Stimulated activated CD8-positive, alpha-beta memory T cell treated with anti-CD3 and anti-CD28 coated beads, Interleukin-2, amount 100 ng/mL, for 1 hour (primary cell): ENCODE measurements around the gene WDR6.

ENCODE experiments used
- DNase-seq, 2 donors: peaks; one replicate each; pipeline ENCODE4 v3.0.0-alpha.2; 2020; ENCODE audit warnings: low read depth in 2 of 2

WDR6 gene

DNA sequence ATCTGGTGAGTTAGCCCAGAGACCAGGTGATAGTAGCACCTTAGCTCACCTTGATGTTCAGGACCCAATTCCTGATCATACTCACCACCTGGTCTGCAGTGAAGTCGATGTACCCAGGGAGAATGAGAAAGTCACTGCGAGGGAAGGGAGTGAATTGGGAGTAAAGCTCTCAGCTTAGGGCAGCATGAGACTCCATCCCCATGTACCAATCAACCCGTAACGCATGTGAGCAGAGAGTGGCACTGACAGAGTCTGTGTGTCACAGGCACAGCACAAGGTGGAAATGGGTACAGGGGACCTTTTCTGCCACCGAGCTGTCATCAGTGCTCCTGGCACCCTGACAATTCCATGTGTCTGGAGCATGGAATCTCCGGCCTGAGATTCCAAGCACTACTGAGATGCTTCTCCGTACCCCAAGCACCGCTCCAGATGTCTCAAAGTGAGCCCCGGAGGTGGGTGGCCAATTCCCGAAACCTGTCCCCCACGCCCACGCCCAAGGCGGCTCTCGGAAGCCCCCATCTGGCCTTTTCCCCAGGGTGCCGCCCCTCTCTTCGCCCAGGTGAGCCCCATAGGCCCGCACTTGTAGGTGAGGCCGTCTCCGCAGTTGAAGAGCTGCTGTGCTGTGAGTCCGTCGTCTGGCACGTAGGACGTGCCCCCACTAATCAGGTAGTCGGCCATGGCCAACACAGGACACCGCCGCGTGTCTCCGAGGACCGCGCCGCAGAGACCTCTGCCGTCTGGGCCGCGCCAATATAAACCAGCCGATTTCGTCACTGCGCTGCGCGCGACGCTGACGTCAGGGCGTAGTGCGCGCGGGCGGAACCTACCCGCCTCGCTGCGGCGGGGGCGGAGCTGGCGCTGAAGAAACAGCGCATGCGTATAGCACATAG is 21.7 kb downstream of the WDR6 start, which contains the start of gene IMPDH2:
Gene IMPDH2, minus strand, starts transcription at position 726 of the 890 bp plus-strand sequence. Its CDS starts 48 bp downstream, at position 678.
- peak; percentile 86 to 87 for DNase-seq

DNA sequence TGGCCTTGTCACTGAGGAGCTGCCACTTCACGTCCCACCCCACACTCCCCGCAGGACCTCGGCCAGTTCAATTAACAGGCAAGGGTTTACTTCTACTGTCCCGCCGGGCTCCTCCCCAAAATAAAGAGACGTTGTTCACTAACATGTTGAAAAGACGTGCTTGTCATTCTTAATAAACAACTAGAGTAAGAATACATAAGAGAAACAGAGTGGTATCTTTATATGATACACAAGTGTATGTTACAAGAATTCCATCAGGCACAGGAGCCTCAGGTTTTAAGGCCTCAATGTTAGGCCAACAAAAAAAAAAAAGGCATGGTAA is 22.3 kb downstream of the WDR6 start:
- no peak for DNase-seq

DNA sequence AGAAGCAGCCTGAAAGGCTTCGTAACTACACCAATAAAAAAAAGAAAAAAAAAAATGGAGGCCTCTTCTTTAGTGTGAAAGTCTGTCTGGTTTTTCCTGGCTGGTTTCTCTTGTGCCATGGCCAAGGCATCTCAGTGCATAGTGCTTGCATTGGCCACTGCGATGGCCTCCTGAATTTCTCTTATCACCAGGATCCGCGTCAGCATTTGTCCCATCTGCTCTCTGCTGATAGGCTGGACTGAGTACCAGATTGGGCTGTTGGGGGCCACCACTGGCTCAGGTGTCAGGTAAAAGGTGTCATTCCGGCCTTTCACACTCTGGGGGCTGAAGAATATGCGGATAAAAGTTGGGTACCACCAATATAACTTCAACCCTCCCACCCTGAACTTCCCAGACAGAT is 23.1 kb downstream of the WDR6 start:
- no peak for DNase-seq

DNA sequence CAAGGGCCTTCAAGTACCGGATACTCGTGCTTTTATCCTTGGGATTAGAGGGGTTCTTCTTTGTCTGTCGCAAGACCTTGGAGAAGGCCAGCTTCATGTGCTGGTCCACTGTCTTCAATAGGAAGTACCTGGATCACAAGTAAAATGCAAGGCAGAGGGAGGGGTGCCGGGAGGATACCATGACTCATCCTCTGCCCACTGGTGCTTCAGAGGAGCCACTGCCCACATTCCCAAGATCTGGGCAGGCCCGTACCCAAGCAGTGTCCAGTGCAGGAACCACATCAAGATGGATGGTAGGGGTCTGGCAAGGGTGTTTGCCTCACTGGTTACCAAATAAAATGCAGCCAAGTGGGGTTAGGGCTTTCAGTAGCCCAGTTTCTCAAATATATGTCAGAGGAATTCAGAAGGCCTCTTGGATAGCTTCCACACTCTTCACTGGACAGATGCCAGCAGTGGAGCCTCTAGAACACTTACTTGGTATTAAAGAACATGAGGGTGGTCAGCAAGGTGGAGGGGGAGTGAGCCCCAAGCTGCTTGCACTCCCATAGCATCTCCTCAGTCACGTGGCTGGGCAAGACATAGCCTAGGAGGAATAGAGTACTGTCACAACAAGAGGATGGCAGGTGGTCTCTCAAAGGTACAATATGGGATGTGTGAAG is 25.6 kb downstream of the WDR6 start:
- DNase-seq: no peak

DNA sequence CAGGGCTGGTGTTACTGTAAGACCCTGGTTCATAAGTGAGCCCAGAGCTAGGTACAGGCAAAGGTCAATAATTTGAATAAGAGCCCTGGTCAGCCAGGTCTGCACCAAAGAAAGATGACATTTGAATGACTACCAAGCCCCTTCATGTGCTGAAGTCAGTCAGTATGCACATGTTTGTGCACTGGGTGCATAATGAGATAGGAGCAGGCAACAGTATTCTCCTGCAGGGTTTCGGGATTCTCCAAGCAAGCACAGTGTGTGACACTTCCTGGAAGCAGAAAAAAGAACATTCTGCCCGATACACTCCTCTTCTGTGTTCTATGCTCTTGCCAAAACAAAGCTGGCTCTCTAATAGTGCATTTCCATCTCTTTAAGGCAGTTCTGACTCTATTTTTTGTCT is 27.5 kb downstream of the WDR6 start:
- no peak for DNase-seq

DNA sequence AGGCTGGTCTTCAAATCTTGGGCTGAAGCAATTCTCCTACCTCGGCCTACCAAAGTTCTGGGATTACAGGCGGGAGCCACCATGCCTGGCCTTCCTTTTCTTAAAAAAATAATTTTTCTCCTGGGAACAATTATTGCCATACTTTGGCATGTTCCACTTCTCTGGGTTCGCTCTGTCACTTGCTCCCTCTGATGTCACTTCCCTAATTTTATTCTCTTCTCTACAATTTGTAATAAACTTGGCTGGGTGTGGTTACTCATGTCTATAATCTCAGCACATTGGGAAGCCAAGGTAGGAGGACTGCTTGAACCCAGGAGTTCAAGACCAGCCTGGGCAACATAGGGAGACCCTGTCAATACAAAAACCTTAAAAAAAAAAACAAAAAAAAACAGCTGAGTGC is 28.1 kb downstream of the WDR6 start:
- no peak for DNase-seq

DNA sequence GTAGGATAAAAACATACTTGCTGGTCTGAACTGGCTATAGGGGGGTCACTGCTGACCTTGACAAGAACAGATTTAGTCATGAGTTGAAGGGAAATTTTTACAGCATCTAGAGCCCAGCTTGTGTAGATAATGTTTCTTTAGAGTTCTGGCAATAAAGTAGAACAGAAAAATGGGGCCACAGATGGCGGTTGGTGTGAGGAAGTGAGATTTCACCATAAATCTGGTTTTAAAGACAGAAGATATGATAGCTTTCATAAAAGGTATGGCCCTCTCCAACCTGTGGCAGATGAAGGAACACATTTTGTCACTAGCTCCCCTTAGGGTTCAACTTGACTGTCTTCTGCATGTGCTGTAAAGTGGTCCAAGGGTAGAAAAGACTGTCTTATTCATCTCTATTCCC is 46.4 kb downstream of the WDR6 start:
- DNase-seq: no peak

DNA sequence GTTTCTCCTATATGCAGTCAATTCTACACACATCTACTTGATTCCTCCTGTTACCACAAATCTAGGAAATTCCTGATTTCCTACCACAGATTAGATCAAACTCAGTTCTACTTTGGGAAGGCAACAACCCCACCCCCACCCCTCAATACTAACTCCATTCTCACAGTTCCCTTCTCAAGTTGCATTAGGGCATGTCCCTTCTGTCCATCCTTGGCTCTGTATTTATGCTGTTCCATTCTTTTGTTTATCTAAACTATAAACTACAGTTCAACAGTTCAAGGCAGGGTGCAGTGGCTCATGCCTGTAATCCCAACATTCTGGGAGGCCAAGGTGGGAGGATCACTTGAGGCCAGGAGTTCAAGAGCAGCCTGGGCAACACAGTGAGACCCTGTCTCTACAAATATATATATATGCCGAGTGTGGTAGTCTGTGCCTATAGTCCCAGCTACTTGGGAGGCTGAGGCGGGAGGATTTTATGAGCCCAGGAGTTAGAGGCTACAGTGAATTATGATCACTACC is 47.2 kb downstream of the WDR6 start:
- no peak for DNase-seq

DNA sequence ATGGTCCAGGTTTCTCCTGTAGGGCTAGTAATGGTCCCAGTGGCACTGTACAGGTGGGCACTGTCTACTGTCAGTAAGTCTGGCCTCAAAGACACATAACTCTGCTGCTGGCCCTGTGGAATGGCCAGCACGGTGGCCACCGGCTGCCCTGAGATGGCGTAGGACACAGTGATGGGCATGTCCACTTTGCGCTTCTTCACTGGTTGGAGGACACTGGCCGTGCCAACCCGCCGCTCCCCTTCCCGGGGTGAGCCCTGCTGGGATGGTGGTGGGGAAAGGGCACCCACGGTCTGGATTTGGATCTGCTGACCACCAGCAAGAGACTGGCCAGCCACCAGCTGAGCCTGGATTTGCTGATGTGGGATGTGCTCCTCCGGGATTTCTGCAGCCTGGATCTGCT is 50.1 kb downstream of the WDR6 start:
- no peak for DNase-seq

DNA sequence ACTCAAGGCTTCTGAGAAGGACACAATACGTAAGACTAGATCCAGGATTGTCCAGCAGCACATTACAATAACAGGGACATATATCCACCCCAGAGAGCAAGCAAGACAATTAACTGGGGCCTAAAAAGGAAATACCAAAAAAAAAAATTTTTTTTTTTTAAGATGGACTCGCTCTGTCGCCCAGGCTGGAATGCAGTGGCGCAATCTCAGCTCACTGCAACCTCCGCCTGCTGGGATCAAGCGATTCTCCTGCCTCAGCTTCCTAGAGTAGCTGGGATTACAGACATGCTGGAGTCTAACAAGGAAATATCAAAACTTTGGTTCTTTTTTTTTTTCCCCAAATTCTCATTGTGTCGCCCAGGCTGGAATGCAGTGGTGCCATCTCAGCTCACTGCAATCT is 50.8 kb downstream of the WDR6 start:
- DNase-seq: no peak
